Sigmoid colon (tissue), 4 donors: ENCODE data around the gene HIVEP1.

Experiments
- EP300 ChIP-seq, 4 donors: sonication (generic); formaldehyde crosslinking; IDR thresholded peaks; one replicate each; pipeline ENCODE4 v1.6.1; 2017; ENCODE audit warnings: antibody characterized with exemption in 4 of 4
- POLR2A ChIP-seq, 2 donors: fragments of 450-650 bp; IDR thresholded peaks; one replicate each; pipeline ENCODE4 v1.6.1; 2016; ENCODE audit warnings: antibody characterized with exemption in 2 of 2, mild to moderate bottlenecking in 2 of 2, moderate library complexity in 2 of 2
- POLR2AphosphoS5 ChIP-seq, 4 donors: sonication (generic); formaldehyde crosslinking; IDR thresholded peaks; one replicate each; pipeline ENCODE4 v1.6.1; 2017; ENCODE audit warnings: antibody characterized with exemption in 4 of 4
- TF ChIP-seq, protein P1 (sequence below), 4 experiments: fragments of 450-650 bp in 3 of 4; fragments of 200-600 bp in 1 of 4; IDR thresholded peaks; one replicate each; pipeline ENCODE4 v1.5.1; 2016 to 2019; ENCODE audit warnings: antibody characterized with exemption in 4 of 4, mild to moderate bottlenecking in 3 of 4, moderate library complexity in 2 of 4

DNA sequence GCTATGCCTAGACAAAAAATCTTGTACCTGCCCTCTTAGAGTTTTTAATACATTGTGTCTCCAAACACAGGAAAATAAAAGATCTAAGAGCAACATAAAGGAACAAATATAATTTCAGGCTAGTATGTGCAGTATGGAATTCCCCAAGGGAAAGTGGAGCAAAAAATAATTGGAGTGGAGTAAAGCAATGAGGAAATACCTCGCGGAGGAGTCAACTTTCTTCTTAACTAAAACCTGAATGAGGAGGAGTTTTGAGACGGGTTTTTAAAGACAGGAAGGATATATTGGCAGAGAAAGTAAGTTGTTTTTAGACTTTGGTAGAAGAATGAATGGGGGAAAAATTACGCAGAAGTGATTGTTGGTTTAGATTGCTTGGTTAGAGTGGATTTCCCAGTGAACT lies 14.0 kb downstream of the HIVEP1 start:
- TF ChIP-seq, protein P1, sequence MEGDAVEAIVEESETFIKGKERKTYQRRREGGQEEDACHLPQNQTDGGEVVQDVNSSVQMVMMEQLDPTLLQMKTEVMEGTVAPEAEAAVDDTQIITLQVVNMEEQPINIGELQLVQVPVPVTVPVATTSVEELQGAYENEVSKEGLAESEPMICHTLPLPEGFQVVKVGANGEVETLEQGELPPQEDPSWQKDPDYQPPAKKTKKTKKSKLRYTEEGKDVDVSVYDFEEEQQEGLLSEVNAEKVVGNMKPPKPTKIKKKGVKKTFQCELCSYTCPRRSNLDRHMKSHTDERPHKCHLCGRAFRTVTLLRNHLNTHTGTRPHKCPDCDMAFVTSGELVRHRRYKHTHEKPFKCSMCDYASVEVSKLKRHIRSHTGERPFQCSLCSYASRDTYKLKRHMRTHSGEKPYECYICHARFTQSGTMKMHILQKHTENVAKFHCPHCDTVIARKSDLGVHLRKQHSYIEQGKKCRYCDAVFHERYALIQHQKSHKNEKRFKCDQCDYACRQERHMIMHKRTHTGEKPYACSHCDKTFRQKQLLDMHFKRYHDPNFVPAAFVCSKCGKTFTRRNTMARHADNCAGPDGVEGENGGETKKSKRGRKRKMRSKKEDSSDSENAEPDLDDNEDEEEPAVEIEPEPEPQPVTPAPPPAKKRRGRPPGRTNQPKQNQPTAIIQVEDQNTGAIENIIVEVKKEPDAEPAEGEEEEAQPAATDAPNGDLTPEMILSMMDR (IDR thresholded peaks at IDR 0.05) = no peak
- TF ChIP-seq POLR2A (IDR thresholded peaks at IDR 0.05) = no peak
- TF ChIP-seq POLR2AphosphoS5 (IDR thresholded peaks at IDR 0.05) = no peak
- no peak for TF ChIP-seq EP300 (IDR thresholded peaks at IDR 0.05)
